HEK293 (cell line): ENCODE results near the gene GREB1L.

Experiments
- CTCF ChIP-seq: fragments of 450-650 bp; formaldehyde crosslinking; IDR thresholded peaks from 2 replicates; pipeline ENCODE4 v1.5.1; 2016; ENCODE audit warnings: missing biosample characterization, missing genetic modification characterization
- ZBTB21 ChIP-seq: fragments of 450-650 bp; formaldehyde crosslinking; IDR thresholded peaks from 2 replicates; pipeline ENCODE4 v1.5.1; 2017; ENCODE audit warnings: missing biosample characterization, missing genetic modification characterization
- ZFP41 ChIP-seq: fragments of 450-650 bp; formaldehyde crosslinking; IDR thresholded peaks from 2 replicates; pipeline ENCODE4 v1.5.1; 2016; ENCODE audit warnings: missing biosample characterization, missing genetic modification characterization, borderline replicate concordance
- ZNF146 ChIP-seq: fragments of 450-650 bp; formaldehyde crosslinking; IDR thresholded peaks from 2 replicates; pipeline ENCODE4 v1.5.1; 2016; ENCODE audit warnings: missing biosample characterization, missing genetic modification characterization
- ZNF175 ChIP-seq: fragments of 450-650 bp; formaldehyde crosslinking; IDR thresholded peaks from 2 replicates; pipeline ENCODE4 v1.5.1; 2016; ENCODE audit warnings: missing biosample characterization, missing genetic modification characterization
- ZNF560 ChIP-seq: fragments of 450-650 bp; formaldehyde crosslinking; IDR thresholded peaks from 2 replicates; pipeline ENCODE4 v1.5.1; 2017; ENCODE audit warnings: missing biosample characterization, missing genetic modification characterization, borderline replicate concordance

GRCh38 chr18:21254576-21254975 is 12.5 kb downstream of the GREB1L start:
- TF ChIP-seq CTCF (tag by site-specific recombination) (no peak), ZNF146 (no peak), ZNF560 (no peak), ZFP41 (tag by site-specific recombination) (no peak), ZNF175 (tag by site-specific recombination) (no peak), ZBTB21 (tag by site-specific recombination) (no peak)
